NOMO-1 treated with DMSO at 0.1 percent for 48 hours (cell line): ENCODE results near the gene DHX15.

Source experiments
- DNase-seq: peaks from one replicate; lab custom pipeline; 2025; ENCODE audit not compliant: unreplicated experiment; lab: John Stamatoyannopoulos, UW

Gene DHX15

GRCh38 chr4:24495388-24495787 lies 89.0 kb downstream of the DHX15 start:
- no peak for DNase-seq

- no peak for DNase-seq
These were observed 94.5 kb downstream of the DHX15 start for GRCh38 chr4:24489870-24490269.

GRCh38 chr4:24488399-24489164 lies 95.8 kb downstream of the DHX15 start:
- peak; percentile 34 for DNase-seq

- no peak for DNase-seq
These were observed 101.5 kb downstream of the DHX15 start for GRCh38 chr4:24482871-24483270.

GRCh38 chr4:24477919-24478318 lies 106.4 kb downstream of the DHX15 start:
- no peak for DNase-seq
